ENCODE data around the gene OTOA. TPM values are rescaled to one million over a fixed set of nuclear protein-coding genes. Genes with fewer than 3 reads are reported as not detected.
A peak's percentile ranks its signal among the peaks of the same experiment; 100 is the strongest.
"Not testable (repeated sequence)": the region's sequence is repeated elsewhere in the genome, so short reads cannot be mapped to it uniquely, and the experiment has no call there.

The OTOA gene
- total RNA-seq, 1 donor from 2014 or later = not detected

GRCh38 chr16:21646721-21647561, 16.8 kb upstream of the OTOA start:
- peak; percentile 92 for DNase-seq
- peak overlapping the region; percentile 91 for H3K27ac Mint-ChIP-seq
- H3K4me3 Mint-ChIP-seq = peak overlapping the region; percentile 78
- peaks cover 39% of the 10 kb centered on the region for H3K4me1 Mint-ChIP-seq
- peaks cover 8% of the 10 kb centered on the region for H3K36me3 Mint-ChIP-seq (ENCODE audit: low read depth)
- intact Hi-C loops (cut with micrococcal nuclease) = loop anchor here (2.0 to 5.0 kb wide), 2 partner anchors 14 to 305 kb away; partner anchors contain the start of gene UQCRC2
- no peaks in the 10 kb centered on the region for H3K27me3 Mint-ChIP-seq
- no peaks in the 10 kb centered on the region for H3K9me3 Mint-ChIP-seq

GRCh38 chr16:21647562-21648164, 16.1 kb upstream of the OTOA start:
- Mint-ChIP-seq H3K27me3 (no peaks in the 10 kb centered on the region), H3K4me1 (peaks cover 43% of the 10 kb centered on the region), H3K9me3 (no peaks in the 10 kb centered on the region), H3K36me3 (ENCODE audit: low read depth) (peaks cover 8% of the 10 kb centered on the region), H3K4me3 (peak overlapping the region; percentile 42), H3K27ac (peak overlapping the region; percentile 91)
- intact Hi-C loops (cut with micrococcal nuclease) = loop anchor here (2.0 to 5.0 kb wide), 2 partner anchors 13 to 305 kb away; partner anchors contain the start of gene UQCRC2
- DNase-seq = no peak

GRCh38 chr16:21649826-21650406, 13.9 kb upstream of the OTOA start:
- intact Hi-C loops (cut with micrococcal nuclease) = loop anchor here (5.0 kb wide), 1 partner anchor 302 kb away; the partner anchor contains the start of gene UQCRC2

GRCh38 chr16:21650521-21650920, 13.2 kb upstream of the OTOA start:
- no peak overlapping the region for H3K27ac Mint-ChIP-seq
- intact Hi-C loops (cut with micrococcal nuclease) = no loop called here
- H3K27me3 Mint-ChIP-seq = no peaks in the 10 kb centered on the region
- no peak overlapping the region for H3K4me3 Mint-ChIP-seq
- peaks cover 16% of the 10 kb centered on the region for H3K36me3 Mint-ChIP-seq (ENCODE audit: low read depth)
- DNase-seq = no peak
- no peaks in the 10 kb centered on the region for H3K9me3 Mint-ChIP-seq
- H3K4me1 Mint-ChIP-seq = peaks cover 39% of the 10 kb centered on the region

More at GRCh38 chr16:21649826-21650406, 13.9 kb upstream of the OTOA start:
- H3K27me3 Mint-ChIP-seq, H3K9me3 Mint-ChIP-seq, H3K27ac Mint-ChIP-seq, DNase-seq, H3K4me3 Mint-ChIP-seq: not testable (repeated sequence)
- peaks cover 42% of the 10 kb centered on the region for H3K4me1 Mint-ChIP-seq
- peaks cover 12% of the 10 kb centered on the region for H3K36me3 Mint-ChIP-seq (ENCODE audit: low read depth)

GRCh38 chr16:21651515-21651914, 12.3 kb upstream of the OTOA start:
- peaks cover 25% of the 10 kb centered on the region for H3K36me3 Mint-ChIP-seq (ENCODE audit: low read depth)
- intact Hi-C loops (cut with micrococcal nuclease) = no loop called here
- H3K27me3 Mint-ChIP-seq = no peaks in the 10 kb centered on the region
- no peaks in the 10 kb centered on the region for H3K9me3 Mint-ChIP-seq
- peaks cover 34% of the 10 kb centered on the region for H3K4me1 Mint-ChIP-seq
- DNase-seq = no peak
- H3K27ac Mint-ChIP-seq = no peak overlapping the region
- H3K4me3 Mint-ChIP-seq = no peak overlapping the region

- Mint-ChIP-seq H3K27me3 (no peaks in the 10 kb centered on the region), H3K4me1 (peaks cover 36% of the 10 kb centered on the region), H3K36me3 (ENCODE audit: low read depth) (peaks cover 23% of the 10 kb centered on the region), H3K9me3 (no peaks in the 10 kb centered on the region), H3K4me3 (no peak within 1 kb of the TSS), H3K27ac (no peak within 1 kb of the TSS)
- DNase-seq = no peak
- intact Hi-C loops (cut with micrococcal nuclease) = no loop called here
These were observed 11.3 kb upstream of the OTOA start, which contains the start of gene IGSF6 for GRCh38 chr16:21652453-21652852. Gene IGSF6, minus strand, starts transcription at chr16:21652608. Its CDS starts 10 bp downstream, at chr16:21652598.

GRCh38 chr16:21653571-21653970, 10.2 kb upstream of the OTOA start:
- Mint-ChIP-seq H3K27me3 (no peaks in the 10 kb centered on the region), H3K9me3 (no peaks in the 10 kb centered on the region), H3K4me1 (peaks cover 34% of the 10 kb centered on the region), H3K27ac (no peak overlapping the region), H3K4me3 (no peak overlapping the region), H3K36me3 (ENCODE audit: low read depth) (peaks cover 23% of the 10 kb centered on the region)
- intact Hi-C loops (cut with micrococcal nuclease) = no loop called here
- DNase-seq = no peak

- no peaks in the 10 kb centered on the region for H3K27me3 Mint-ChIP-seq
- H3K4me3 Mint-ChIP-seq = no peak overlapping the region
- peaks cover 31% of the 10 kb centered on the region for H3K4me1 Mint-ChIP-seq
- H3K27ac Mint-ChIP-seq = peak overlapping the region; percentile 1
- no peaks in the 10 kb centered on the region for H3K9me3 Mint-ChIP-seq
- no peak for DNase-seq
- H3K36me3 Mint-ChIP-seq (ENCODE audit: low read depth) = peaks cover 23% of the 10 kb centered on the region
- intact Hi-C loops (cut with micrococcal nuclease) = no loop called here
These were observed 9.3 kb upstream of the OTOA start for GRCh38 chr16:21654466-21654865.

GRCh38 chr16:21654881-21655280, 8.9 kb upstream of the OTOA start:
- no peak for DNase-seq
- intact Hi-C loops (cut with micrococcal nuclease) = loop anchor here (5.0 kb wide), 1 partner anchor 532 kb away; no protein-coding TSS in a partner anchor
- H3K9me3 Mint-ChIP-seq = no peaks in the 10 kb centered on the region
- H3K4me1 Mint-ChIP-seq = peaks cover 31% of the 10 kb centered on the region
- H3K27me3 Mint-ChIP-seq = no peaks in the 10 kb centered on the region
- no peak overlapping the region for H3K4me3 Mint-ChIP-seq
- H3K36me3 Mint-ChIP-seq (ENCODE audit: low read depth) = peaks cover 23% of the 10 kb centered on the region
- H3K27ac Mint-ChIP-seq = no peak overlapping the region

- intact Hi-C loops (cut with micrococcal nuclease) = loop anchor here (1.0 to 5.0 kb wide), 2 partner anchors 51 to 530 kb away; no protein-coding TSS in a partner anchor
- H3K9me3 Mint-ChIP-seq = no peaks in the 10 kb centered on the region
- peak overlapping the region; percentile 26 for H3K4me3 Mint-ChIP-seq
- peaks cover 39% of the 10 kb centered on the region for H3K4me1 Mint-ChIP-seq
- H3K27me3 Mint-ChIP-seq = no peaks in the 10 kb centered on the region
- H3K36me3 Mint-ChIP-seq (ENCODE audit: low read depth) = peaks cover 22% of the 10 kb centered on the region
- no peak overlapping the region for H3K27ac Mint-ChIP-seq
- peak; percentile 86 for DNase-seq
These were observed 6.7 kb upstream of the OTOA start for GRCh38 chr16:21656795-21657768.

GRCh38 chr16:21659124-21659523, 4.6 kb upstream of the OTOA start:
- peaks cover 22% of the 10 kb centered on the region for H3K36me3 Mint-ChIP-seq (ENCODE audit: low read depth)
- no peak for DNase-seq
- no peaks in the 10 kb centered on the region for H3K9me3 Mint-ChIP-seq

GRCh38 chr16:21664801-21665492, 1.2 kb downstream of the OTOA start:
- Mint-ChIP-seq H3K27me3 (peaks cover 22% of the 10 kb centered on the region), H3K9me3 (no peaks in the 10 kb centered on the region), H3K27ac (no peak overlapping the region), H3K4me1 (peaks cover 8% of the 10 kb centered on the region), H3K4me3 (no peak overlapping the region), H3K36me3 (ENCODE audit: low read depth) (no peaks in the 10 kb centered on the region)
- intact Hi-C loops (cut with micrococcal nuclease) = no loop called here
- no peak for DNase-seq

More at GRCh38 chr16:21659124-21659523, 4.6 kb upstream of the OTOA start:
- H3K27me3 Mint-ChIP-seq = peaks cover 8% of the 10 kb centered on the region
- peaks cover 33% of the 10 kb centered on the region for H3K4me1 Mint-ChIP-seq
- intact Hi-C loops (cut with micrococcal nuclease) = loop anchor here (5.0 kb wide), 1 partner anchor 528 kb away; no protein-coding TSS in a partner anchor
- no peak overlapping the region for H3K27ac Mint-ChIP-seq
- H3K4me3 Mint-ChIP-seq = no peak overlapping the region

Measured in activated CD4-positive, alpha-beta T cell treated with anti-CD3 and anti-CD28 coated beads, Interleukin-2, amount 10 ng/mL, durations not matched to agents 24 days and 14 days (primary cell).